ENCODE data around the gene MYMX. TPM values are rescaled to one million over a fixed set of nuclear protein-coding genes. Genes with fewer than 3 reads are reported as not detected.

The MYMX gene
- total and polyA plus RNA-seq, 2 of the 13 experiments (the other 11 are each of a cell fraction or from before 2014, with no cell fraction given): not detected

DNA sequence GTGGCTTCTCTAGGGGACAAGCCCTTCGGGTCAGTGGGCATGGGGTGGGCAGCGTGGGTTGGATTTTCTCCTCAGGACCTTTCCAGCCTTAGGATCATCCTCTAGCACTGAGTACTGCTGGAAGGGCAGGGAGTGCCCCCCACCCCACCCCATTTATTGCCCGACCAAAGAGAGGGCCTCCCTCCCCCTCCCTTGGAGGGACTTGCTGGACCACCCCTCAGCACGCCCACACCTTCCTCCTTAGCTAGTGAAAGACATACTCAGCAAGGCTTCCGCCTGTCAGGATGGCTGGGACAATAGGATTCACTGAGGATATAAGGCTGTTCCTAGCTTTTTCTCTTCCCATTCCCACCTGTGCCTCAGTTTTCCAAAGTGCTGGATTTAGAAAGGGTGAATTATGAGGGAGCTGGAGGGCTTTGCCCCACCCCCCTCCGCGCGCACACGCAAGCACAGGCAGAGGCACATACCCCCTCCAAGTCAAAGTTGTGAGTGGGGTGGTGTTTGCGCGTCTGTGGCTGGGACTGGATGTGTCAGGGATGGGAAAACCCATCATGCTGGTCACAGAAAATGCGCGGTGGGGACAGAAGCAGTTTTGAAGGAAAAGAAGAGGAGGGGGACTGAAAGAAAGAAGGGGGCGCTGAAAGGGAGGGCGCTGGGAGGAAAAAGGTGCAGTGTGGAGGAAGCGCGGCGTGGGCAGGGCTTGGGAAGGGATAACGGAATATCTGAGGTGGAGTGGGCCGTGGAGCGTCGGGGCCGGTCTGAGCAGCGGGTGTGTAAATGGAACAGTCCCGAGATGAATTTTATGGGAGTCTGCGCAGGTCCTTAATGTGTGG, 6.0 kb downstream of the MYMX start (continued):
- TF ChIP-seq ZNF839 (CRISPR knock-in tag; IDR thresholded peaks at IDR 0.05; ENCODE audit: borderline replicate concordance) (no peak), BRD4 (CRISPR knock-in tag; IDR thresholded peaks at IDR 0.05) (0 out of 2 replicates have a peak, but pooled peaks have one; percentile 59), ZNF335 (CRISPR knock-in tag; IDR thresholded peaks at IDR 0.05) (no peak), EED (CRISPR knock-in tag; IDR thresholded peaks at IDR 0.05) (peak; percentile 45; the same call in 1 of the 2 replicates)

- Histone ChIP-seq H4K20me1 (ENCODE audit: insufficient read depth, low read length) (no peaks in the 10 kb centered on the region), H3K79me2 (ENCODE audit: insufficient read depth, low read length) (peaks cover 17% of the 10 kb centered on the region), H3K36me3 (replicated peaks in 1 of 2; ENCODE audit: control insufficient read depth in 1 of 2, insufficient read depth in 2 of 2, low read length in 2 of 2) (no peaks in the 10 kb centered on the region; a peak in 2 of 5 replicates), H3K9me3 (ENCODE audit: low read length) (no peaks in the 10 kb centered on the region), H3K27me3 (ENCODE audit: control insufficient read depth in 1 of 2, insufficient read depth in 2 of 2, low read length in 2 of 2) (0 out of 5 replicates have a peak, but pooled peaks cover 0 to 1% of the 10 kb centered on the region in 2 experiments), H3K27ac (ENCODE audit: extremely low read length, insufficient read depth, low read length) (peak within 1 kb of the TSS; percentile 72), H3K4me2 (ENCODE audit: low read depth, low read length) (peak within 1 kb of the TSS; percentile 99), H3K9ac (ENCODE audit: insufficient read depth, low read depth, low read length) (peak within 1 kb of the TSS; percentile 66), H3K4me3 (replicated peaks in 1 of 3; ENCODE audit: insufficient read depth in 1 of 3, low read depth in 2 of 3, low read length in 3 of 3) (peak within 1 kb of the TSS; percentile 54 to 76 (median 56)), H3K4me1 (ENCODE audit: insufficient read depth, low read length) (peaks cover 80% of the 10 kb centered on the region), H2AFZ (ENCODE audit: low read length) (no peak within 1 kb of the TSS)
- whole genome bisulfite sequencing (ENCODE audit: low lambda C conversion rate): 0% methylated on average over 24 of the region's 73 CpGs
- POLR2A ChIA-PET: interaction anchor here (0.7 to 4.4 kb wide), 13 partner anchors 10 to 126 kb away, joined by 3 to 61 read pairs (median 6); partner anchors contain the start of genes HSP90AB1 and SLC35B2
- DNase-seq (ENCODE audit: low spot score): peak; percentile 74
- FAIRE-seq: no peak
- no TSS peak for BruUV-seq (replicated peaks)
- CTCF ChIA-PET (ENCODE audit: low intra/inter-chr PET ratio, low total read pairs): interaction anchor here (1.1 to 3.2 kb wide), 2 partner anchors 11 to 71 kb away, joined by 3 to 18 read pairs; no protein-coding TSS in a partner anchor
- peak; percentile 69 for ATAC-seq
- in situ Hi-C loops (cut with HindIII; ENCODE audit: extremely low pct_ligation_motif_present, low pct_unique_long_range_greater_than_20kb): loop anchor here (5.0 kb wide), 1 partner anchor 51 kb away; no protein-coding TSS in a partner anchor
- intact Hi-C loops (cut with micrococcal nuclease; ENCODE audit: unreplicated experiment): no loop called here
- TF ChIP-seq ZNF788 (CRISPR knock-in tag; IDR thresholded peaks at IDR 0.05; ENCODE audit: borderline replicate concordance): 0 out of 2 replicates have a peak, but pooled peaks have one; percentile 48
- peak; percentile 83 for TF ChIP-seq MEIS2 (CRISPR knock-in tag; IDR thresholded peaks at IDR 0.05)
- 0 out of 2 replicates have a peak, but pooled peaks have one; percentile 37 for TF ChIP-seq WIZ (CRISPR knock-in tag; IDR thresholded peaks at IDR 0.05)
- peak; percentile 86 for TF ChIP-seq NFAT5 (CRISPR knock-in tag; IDR thresholded peaks at IDR 0.05)
- TF ChIP-seq, protein P1, sequence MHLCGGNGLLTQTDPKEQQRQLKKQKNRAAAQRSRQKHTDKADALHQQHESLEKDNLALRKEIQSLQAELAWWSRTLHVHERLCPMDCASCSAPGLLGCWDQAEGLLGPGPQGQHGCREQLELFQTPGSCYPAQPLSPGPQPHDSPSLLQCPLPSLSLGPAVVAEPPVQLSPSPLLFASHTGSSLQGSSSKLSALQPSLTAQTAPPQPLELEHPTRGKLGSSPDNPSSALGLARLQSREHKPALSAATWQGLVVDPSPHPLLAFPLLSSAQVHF (CRISPR knock-in tag; IDR thresholded peaks at IDR 0.05): no peak
- TF ChIP-seq ZBTB2 (CRISPR knock-in tag; IDR thresholded peaks at IDR 0.05; ENCODE audit: low read depth): peak; percentile 84
Observed at GRCh38 chr6:44223319-44224028, 6.7 kb downstream of the MYMX start, which contains the start of gene SLC29A1. Gene SLC29A1, plus strand, starts transcription at chr6:44223595. Its CDS starts 3,719 bp downstream, at chr6:44227314.
